Activated CD4-positive, alpha-beta T cell treated with anti-CD3 and anti-CD28 coated beads, Interleukin-2, amount 50 U/mL, for 16 hours (primary cell): ENCODE measurements around the gene GLI2.
A peak's percentile ranks its signal among the peaks of the same experiment; 100 is the strongest.

Source experiments
- DNase-seq: peaks from one replicate; pipeline ENCODE4 v3.0.0-alpha.2; 2020

The GLI2 gene

DNA sequence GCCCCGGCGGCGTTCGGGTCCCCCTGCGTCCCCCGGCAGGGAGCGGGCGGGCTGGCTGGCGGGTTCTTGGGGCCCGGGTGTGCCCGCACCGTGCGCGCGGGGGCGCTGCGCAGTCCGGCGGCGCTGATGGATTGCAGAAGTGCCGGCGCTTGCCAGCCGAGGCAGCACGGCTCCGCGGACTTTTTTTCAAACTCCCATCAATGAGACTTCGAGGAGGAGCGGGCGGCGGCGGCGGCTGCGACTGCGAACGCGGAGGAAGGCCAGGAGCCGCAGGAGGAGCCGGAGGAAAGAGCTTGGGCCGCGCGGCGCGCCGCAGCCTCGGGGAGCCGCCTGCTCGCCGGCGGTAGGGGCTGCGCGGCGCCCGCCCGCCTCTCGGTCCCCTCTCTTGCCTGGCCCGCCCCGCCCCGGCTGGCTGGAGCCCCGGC, at the start of gene GLI2:
GLI2 (plus strand) TSS at position 123 of the 425 bp plus-strand sequence. CDS start 61,453 bp downstream, outside the sequence.
- DNase-seq: peak; percentile 68

DNA sequence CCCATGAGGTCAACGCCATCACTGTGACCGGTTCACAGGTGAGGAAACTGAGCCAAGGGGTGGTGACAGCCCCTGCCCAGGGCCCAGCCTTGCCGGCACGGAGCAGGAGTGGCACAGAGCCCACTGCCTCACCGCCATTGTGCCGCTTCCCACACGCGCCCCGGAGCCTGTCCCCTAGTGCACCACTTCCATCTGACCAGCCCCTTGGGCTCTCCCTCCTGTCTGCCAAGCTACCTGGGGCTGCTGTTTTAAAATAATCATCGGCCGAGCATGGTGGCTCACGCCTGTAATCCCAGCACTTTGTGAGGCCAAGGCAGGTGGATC, 49.7 kb upstream of the GLI2 start:
- DNase-seq: no peak

DNA sequence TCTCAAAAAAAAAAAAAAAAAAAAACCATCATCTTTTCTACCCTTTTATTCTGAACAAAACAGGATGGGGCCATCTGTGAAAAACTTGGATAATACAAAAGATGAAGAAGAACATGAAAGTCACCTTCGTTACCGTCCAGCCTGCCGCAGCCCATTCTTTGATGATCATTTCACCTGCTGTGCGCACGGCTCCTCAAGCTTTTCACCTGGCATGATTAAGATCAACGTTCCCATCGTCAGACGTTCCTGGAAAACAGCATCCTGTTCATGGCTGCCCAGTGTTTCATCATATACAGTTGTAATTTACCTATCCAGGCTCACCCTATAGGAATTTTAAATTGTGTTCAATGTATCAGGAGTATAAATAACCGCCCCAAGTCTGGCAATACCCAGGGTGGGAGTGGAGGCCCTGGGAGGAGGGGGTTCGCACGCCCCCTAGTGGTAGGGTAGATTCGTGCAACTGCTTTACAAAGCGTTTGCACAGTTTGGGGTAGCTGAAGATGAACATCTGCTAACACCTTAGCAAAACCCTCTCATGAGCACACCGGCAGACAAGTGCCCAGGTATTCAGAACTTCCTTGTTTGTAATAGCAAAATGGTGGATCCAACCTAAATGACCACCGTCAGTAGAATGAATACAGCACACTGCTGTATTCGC, 49.0 kb upstream of the GLI2 start:
- DNase-seq: no peak

DNA sequence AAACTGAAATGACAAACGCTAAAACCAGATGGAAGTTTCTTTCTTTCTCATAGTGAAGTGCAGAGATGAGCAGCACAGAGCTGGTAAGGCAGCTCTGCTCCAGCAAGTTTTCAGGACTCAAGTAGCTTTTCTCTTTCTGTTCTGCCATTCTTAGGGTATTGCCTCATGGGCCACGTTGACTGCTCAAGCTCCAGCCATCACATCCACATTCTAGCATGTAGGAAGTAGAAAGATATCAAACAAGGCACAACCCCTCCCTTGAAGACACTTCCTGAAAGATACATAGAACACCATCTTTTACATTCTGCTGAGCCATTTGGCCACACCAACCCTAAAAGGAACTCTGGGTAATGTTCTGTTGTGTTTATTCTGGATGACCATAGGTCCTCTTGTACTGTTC, 48.5 kb upstream of the GLI2 start:
- DNase-seq: no peak

DNA sequence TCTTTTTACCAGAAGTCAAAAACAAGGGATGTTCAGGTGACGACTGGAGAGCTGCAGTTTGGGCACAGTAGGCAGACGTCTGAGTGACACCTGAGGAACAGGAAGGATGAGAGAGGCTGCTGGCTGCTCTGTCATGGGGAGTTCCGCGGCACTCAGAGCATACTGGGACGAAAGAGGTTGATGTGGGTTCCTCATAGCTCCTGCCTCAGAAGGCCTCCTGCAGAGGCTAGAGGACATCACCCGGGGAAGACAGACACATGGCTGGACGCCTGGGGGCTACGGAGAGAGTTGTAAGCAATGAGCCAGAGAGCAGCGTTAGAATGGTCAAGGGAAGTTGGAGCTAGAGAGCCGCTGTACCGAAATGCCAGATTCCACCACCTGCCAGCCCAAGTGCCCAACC, 45.1 kb upstream of the GLI2 start:
- no peak for DNase-seq

DNA sequence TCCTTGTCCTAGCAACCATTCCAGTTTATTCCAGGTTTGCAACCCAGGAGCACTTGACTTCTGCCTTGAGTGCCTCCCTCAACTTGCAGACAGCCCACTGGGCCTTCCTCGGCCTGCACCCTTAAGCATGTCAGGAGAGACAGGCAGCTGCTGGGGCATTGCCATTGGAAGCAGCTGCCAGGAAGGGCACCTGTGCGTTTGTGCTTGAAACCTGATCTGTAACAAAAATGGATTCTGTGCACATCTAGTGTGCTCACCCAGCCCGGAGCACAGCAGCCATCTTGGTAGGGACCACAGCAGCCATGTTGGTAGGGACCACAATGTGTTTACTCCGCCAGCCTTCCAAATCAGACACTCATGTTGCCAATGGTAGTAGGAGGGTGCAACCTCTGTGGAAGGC, 44.3 kb upstream of the GLI2 start:
- no peak for DNase-seq

DNA sequence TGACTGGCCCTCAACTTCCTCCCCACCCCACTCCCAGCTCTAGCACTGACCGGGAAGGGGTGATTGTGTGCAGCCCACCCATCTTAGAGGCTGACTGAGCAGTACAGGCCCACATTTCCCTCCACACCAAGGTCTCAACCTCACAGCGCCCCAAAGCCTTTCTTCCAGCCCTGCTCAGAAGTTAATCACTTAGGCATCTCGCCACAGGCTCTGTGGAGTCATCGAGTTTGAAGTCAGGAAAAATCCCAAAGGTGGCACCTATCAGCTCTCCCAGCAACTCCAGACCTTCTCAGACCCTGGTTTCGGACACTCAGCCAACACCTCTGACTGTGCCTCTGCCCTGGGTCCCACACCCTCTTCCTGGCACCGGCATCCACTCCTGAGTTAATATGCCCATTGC, 43.0 kb upstream of the GLI2 start:
- DNase-seq: no peak

DNA sequence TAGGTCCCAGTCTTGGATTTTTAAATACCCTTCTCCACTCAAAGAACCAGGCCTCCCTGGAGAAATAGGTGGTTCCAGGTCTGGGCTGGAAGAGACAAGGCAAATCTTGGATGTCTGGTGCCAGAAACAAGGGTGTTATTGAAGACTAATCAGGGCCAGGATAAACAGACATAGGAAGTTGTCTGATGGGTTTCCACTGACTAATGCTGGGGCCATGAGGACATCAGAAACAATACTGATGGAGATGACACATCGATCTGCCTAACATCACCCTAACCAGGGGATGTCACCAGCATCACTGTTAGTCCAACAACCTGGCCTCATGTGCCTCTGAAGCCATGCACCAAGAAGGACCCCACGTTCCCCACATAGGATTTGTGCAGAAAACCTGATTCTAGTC, 42.5 kb upstream of the GLI2 start:
- no peak for DNase-seq

DNA sequence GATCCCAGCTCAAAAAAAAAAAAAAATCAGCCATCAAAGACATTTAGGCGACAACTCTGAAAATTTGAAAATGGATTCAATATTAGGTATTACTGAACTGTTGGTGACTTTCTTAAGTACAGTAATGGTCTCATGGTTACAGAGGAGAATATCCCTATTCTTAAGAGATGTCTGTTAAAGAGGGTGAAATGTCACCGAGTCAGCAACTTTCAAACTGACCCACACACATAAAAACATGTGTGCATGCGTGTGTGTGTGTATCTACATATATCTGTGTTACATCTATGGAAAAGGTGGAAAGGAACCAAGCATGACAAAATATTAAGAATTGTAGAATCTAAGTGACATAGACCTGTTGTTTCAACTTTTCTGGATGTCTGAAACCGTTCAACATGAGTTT, 41.6 kb upstream of the GLI2 start:
- DNase-seq: no peak

DNA sequence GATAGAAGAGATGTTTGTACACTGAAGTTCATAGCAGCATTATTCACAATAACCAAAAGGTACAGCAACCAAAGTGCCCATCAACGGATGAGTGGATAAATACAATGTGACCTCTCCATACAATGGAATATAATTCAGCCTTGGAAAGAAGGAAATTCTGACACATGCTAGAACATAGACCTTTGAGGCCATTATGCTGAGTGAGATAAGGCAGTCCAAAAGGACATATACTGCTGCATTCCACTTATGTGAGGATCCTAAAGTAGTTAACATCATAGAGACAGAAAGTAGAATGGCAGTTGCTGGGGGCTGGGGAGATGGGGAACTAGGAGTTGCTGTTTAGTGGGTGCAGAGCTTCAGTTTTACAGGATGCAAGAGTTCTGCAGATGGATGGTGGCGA, 38.2 kb upstream of the GLI2 start:
- DNase-seq: no peak

DNA sequence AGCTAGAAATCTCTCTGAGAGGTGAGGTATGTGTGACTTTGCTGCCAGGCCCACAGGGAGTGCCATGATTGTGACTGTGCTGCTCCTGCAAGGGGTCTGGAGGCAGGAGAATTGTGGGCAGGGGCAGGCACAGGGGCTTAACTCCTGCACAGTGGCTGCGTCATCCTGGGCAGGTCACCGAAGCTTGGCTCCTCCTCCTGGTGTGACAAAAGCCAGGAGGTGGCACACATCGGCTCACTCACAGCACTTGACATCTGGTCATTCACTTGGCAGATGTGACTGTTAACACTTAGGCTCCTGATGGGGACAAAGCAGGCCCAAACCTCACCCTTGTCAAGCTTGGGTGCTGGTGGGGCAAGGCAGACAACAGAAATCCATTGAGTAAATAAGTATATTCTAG, 36.4 kb upstream of the GLI2 start:
- no peak for DNase-seq

DNA sequence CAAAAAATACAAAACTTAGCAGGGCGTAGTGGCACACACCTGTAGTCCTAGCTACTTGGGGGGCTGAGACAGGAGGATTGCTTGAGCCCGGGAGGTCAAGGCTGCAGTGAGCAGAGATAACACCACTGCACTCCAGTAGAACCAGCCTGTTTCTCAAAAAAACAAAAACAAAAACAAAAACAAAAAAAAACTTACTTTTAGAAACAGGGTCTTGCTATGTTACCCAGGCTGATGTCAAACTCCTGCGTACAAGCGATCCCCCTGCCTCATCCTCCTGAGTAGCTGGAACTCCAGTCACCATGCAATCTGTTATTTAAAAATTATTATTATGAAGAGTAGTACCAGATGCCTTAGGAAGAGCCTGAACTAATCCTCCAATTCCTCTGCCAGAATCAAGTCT, 35.0 kb upstream of the GLI2 start:
- no peak for DNase-seq

DNA sequence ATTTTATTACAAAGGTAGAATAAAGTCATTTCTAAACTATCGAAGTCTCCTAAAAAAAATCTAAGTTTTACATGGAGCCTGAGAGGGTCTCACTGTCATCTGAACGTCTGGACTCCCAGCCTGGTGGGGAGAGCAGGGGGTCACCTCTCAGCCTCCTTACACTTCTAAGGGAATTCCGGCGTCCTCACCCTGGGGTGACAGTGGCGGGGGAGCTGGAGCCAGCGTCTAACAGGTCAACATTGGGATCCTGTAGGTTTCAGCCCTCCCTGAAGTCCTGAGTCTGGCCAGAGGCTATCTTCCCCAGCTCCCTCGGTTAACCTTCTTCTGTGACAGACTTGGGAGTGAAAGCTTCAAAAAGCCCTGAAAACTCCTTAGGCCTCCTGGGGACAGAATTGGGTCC, 34.6 kb upstream of the GLI2 start:
- no peak for DNase-seq

DNA sequence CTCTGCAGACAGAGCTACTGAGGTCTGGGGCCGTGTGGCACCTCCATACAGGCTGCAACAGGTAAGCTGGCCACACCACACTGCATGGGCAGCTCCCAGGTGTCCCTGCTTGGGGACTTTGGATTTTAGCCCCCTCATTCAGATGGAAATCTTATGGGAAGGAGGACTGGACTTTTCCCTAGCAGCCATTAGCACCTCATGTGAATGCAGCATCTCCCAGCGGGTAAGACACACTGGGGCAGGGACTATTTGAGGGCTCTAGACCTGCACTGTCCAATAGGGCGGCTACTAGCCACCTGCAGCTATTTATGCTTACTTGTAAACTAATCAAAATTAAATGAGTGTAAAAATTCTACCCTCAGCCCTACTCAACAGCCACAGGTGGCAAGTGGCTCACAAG, 34.2 kb upstream of the GLI2 start:
- DNase-seq: no peak

DNA sequence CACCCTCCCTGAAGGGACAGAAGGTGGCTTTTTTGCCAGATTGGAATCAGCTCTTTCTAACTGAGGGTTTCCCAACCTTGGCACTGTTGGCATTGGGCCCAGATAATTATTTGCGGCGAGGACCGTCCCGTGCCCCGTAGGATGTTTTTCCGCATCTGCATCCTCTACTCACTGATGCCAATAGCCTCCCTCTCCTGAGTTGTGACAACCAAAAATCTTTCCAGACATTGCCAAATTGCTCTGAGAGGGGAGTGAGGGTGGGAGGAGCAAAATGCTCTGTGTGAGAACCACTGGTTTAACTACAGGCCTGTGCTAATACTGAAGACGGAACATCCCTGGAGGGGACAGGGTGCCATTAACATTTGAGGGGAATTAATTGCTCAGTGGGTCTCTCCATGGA, 33.6 kb upstream of the GLI2 start:
- DNase-seq: no peak

DNA sequence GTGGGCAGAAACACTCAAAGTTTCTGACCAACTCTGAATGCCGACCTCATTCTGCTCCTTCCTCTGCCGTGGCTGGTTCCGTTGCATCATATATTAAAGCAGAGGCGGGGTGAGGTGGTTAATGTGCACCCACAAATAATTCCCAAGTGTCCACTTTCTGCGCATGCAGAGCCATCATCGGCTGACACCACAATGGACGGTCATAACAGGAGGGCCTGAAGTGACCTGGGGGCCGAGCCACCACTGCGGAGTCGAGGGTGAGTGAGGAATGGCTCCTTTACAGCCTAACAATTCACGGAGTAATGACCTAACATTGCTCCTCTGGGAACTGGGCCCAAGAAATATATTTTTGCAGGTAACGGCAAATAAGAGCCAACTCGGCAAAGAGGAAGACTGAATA, 32.9 kb upstream of the GLI2 start:
- no peak for DNase-seq

DNA sequence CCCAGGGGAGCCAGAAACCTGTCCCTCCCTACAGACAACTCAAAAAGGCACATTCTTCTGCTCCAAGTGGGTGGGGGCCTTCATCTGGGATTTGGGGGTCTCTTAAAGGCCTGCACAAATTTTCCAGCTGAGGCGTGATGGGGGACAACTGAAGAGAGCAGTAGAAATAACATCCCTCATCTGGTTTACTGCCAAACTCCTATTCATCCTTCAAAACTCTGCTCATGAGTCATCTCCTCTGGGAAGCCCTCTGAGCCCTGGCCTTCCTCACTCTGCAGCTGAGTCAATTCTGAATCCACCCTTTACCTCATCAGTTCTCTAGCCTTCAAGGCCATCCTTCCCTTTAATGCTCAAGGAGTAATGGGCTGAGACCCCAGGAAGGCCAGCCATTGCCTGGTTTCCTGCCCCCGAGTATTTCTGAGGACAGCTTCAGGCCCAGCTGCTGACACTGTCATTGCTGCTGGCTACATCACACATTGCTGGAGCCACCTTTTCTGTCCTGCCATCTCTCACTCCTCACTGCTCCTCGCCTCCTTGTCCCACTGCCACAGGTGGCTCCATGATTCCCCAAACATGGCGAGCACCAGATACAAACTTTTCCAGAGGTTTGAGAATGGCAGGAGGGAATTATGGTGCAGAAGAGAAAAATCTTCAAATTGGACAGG, 32.2 kb upstream of the GLI2 start:
- no peak for DNase-seq

DNA sequence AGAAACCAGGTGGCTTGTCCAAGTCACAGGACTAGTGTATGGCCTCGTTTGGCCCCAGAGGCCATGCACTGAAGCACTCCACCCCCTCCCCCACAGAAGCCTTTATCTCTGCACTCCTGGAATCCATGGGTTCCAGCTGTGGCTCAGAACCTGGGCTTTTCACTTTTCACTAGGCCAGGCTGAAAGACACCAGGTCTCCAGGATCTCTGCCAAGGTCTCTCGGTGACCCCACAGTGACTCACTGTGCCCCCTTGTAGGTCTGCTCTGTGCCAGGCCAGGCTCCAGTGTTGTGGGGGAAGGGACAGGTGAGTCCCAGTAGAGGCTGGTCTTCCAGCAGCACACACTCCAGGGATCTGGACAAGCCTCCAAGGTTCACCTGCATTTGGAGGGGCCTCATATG, 31.0 kb upstream of the GLI2 start:
- DNase-seq: no peak

DNA sequence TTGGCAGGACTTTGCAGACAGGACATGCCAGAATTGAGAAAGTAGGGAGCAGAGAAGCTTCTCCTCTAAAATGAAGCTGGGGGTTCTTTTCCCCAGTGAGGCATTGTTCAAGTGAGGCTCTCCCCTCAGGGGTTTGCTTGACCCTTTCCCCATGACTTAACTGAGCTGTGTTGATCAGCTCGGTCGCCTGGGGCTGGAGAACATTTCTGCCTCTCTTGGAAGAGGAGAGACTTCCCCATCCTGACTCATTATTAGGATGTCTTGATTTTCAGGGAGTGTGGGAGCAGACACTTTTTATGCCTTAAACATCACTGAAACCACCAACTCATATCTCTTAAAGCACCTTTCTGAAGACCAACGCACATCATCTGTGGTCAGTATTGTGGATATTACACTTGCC, 27.9 kb upstream of the GLI2 start:
- DNase-seq: no peak

DNA sequence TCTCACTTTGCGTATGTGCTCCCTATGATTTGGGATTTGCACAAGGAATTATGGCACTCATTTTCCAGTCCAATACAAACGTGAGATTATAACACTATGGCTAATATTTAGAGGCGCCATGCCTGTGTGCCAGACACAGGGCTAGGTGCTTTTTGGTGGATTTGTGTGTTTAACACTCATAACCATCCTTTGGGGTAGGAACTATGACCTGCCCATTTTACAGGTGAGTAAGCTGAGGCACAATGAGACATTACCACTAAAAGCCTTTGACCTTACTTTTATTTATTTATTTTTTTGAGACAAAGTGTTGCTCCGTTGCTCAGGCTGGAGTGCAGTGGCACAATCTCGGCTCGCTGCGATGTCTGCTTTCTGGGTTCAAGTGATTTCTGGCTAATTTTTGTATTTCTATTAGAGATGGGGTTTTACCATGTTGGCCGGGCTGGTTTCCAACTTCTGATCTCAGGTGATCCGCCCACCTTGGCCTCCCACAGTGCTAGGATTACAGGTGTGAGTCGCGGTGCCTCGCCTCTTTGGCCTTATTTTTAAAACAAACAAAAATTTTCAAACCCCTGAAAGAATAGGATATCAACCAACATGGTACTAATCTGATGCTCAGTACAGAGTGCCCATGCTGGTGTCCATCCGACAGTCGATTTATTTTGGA, 26.6 kb upstream of the GLI2 start:
- no peak for DNase-seq

DNA sequence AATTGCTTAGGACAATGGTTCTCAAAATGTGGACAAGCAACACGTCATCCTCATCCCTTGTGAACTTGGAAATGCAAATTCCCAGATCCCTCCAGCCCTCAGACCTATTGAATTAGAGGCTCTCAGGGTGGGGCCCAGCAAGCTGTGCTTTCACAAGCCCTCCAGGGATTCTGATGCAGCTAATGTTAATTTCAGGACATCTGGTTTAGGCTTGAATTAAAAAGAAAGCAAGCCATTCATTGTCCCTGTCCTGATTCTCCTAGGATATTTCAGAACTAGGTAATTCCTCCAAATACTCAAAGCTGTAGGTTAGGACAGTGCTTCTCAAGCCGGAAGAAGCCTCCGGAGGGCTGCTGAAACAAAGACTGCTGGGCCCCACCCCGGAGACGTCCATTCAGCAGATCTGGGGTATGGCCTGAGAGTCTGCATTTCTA, 26.0 kb upstream of the GLI2 start:
- no peak for DNase-seq

DNA sequence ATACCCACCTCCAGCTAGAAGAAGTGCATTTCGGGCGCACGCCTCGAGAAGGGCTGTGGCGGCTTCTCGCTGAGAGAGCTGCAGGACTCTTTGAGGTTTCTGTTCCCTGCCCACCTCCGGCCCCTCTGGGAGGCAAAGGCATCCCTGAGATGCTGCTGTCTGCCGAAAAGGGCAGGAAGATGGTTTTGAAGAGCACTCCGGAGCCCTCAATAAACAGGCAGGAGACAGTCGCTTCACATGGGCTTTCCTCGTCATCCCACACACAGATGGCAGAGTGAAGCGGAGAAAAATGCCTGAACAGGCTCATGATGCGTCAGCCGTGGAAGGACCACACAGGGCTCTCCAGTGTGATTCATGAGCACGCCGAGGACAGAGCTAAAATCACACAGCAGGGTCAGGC, 25.4 kb upstream of the GLI2 start:
- no peak for DNase-seq

DNA sequence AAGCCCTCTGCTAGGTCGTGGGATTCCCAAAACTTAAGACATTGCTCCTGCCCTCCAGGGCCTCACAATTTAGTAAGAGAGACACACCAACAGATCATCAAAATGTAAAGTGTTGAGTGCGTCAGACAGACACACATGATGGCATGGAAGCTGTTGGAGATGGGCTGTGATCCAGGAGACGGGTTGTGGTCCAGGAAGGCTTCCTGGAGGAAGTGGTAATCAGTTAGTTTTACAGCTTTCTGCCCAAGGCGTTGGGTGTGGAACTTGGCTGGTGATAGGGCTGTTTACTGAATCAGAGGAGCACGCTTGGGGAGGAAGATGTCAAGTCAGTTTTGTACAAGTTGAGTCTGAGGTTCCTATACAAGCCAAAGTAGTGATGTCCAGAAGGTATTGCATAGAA, 24.0 kb upstream of the GLI2 start:
- no peak for DNase-seq

DNA sequence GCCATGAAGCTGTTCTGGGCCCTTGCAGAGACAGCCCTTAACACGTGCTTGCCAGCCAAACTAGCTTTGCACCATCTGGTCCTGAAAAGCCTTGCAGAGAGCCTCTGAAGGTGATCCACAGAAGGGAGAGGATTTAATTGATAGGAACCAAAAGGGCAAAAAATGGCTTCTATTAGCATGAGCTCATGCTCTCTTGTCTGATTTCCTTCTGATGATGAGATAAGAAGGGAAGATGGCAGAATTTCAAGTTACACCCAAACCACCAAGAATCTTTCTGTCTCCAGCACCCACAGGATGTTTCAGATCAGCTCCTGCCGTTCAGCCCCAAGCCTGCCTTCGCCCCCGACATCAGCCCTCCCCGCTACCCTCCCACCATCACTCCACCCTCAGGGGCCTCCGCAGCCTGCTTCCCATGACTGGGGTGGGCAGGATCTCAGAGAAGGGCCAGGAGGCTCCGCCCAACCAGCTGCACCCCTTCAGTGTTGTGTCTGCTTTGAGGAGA, 23.4 kb upstream of the GLI2 start:
- DNase-seq: no peak

DNA sequence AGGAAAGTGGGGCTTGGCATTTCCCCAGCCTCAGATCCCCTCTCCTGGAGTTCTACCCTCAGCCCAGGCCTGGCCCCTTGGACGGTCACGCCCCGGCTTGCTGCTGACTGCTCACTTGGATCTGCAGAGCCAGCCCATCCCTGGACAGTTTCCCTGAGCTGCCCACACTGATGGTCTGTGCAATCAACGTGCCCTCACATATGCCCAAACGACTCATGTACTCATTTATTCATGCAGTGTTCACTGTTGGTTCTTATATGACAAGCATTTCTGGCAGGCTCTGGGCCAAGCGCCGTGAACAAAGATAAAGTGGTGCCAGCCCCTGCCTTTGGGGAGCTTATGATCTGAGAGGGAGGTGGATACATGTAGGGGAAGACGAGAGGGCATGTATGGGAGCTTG, 20.3 kb upstream of the GLI2 start:
- DNase-seq: no peak
